HCT116 (cell line): ENCODE results near the gene RAP1B. TPM values are rescaled to one million over a fixed set of nuclear protein-coding genes. Genes with fewer than 3 reads are reported as not detected.

Source experiments
- ATAC-seq: fragments of 200-7000 bp; cut with Tn5 transposase; 2 replicates; pipeline ENCODE4 v1.9.1; 2020; ENCODE audit warnings: mild to moderate bottlenecking, moderate library complexity
- BruUV-seq: library from RNA; stranded (reverse); fragments of 400-500 nt; replicated peaks from 2 replicates; lab custom pipeline; 2021; lab: Mats Ljungman, UMichigan
- CTCF ChIA-PET: fragments of 300-600 bp; sonication (Branson Sonifier 250); formaldehyde crosslinking; loops from one replicate; lab custom pipeline; 2021; ENCODE audit warnings: antibody characterized with exemption; lab: Charles Lee
- POLR2A ChIA-PET: fragments of 300-600, 350-600 bp; sonication (Branson Sonifier 250); formaldehyde crosslinking; loops from one replicate; lab custom pipeline; 2021; ENCODE audit warnings: antibody characterized with exemption; lab: Charles Lee
- RAD21 ChIA-PET, 2 experiments: fragments of 300-600 bp; sonication (Branson Sonifier 250); formaldehyde crosslinking; loops; one replicate each; lab custom pipeline; 2023; ENCODE audit warnings: low total read pairs in 2 of 2; ENCODE audit not compliant: uncharacterized antibody in 2 of 2, unreplicated experiment in 2 of 2, low non-redundant PET in 1 of 2; lab: Charles Lee
- DNase-seq: peaks from one replicate; pipeline ENCODE4 v3.0.0-alpha.2; 2010; ENCODE audit warnings: low read depth, low spot score
- H2AFZ ChIP-seq: fragments of 200-600 bp; shearing (Covaris generic), sonication (generic); 2 replicates; pipeline ENCODE4 v1.6.1; 2017; ENCODE audit warnings: low read depth, mixed run types, mixed read lengths, antibody characterized with exemption, low read length; ENCODE audit not compliant: poor library complexity, severe bottlenecking
- H3K27ac ChIP-seq: 2 replicates; pipeline ENCODE4 v1.5.1; 2012; ENCODE audit warnings: low read depth, low read length
- H3K27me3 ChIP-seq: fragments of 200-600 bp; sonication (generic); 2 replicates; pipeline ENCODE4 v1.6.1; 2016; ENCODE audit warnings: mixed run types, low read length, mixed read lengths; ENCODE audit not compliant: insufficient read depth
- H3K36me3 ChIP-seq, 2 experiments: fragments of 200-500 bp in 1 of 2; fragments of 200-600 bp in 1 of 2; sonication (Bioruptor generic) in 1 of 2; sonication (generic) in 1 of 2; 2 replicates each; pipeline versions ENCODE4 v1.5.1 to v1.6.1; 2014 to 2016; ENCODE audit warnings: low read length in 2 of 2, inconsistent platforms in 1 of 2, mixed read lengths in 1 of 2, mixed run types in 1 of 2; ENCODE audit not compliant: insufficient read depth in 2 of 2, control insufficient read depth in 1 of 2
- H3K4me1 ChIP-seq, 2 experiments: fragments of 200-600 bp in 1 of 2; sonication (generic) in 1 of 2; 2 replicates each; pipeline versions ENCODE4 v1.5.1 to v1.6.1; 2012 to 2017; ENCODE audit warnings: low read length in 2 of 2, inconsistent platforms in 1 of 2, mild to moderate bottlenecking in 1 of 2, mixed read lengths in 1 of 2, mixed run types in 1 of 2, moderate library complexity in 1 of 2; ENCODE audit not compliant: insufficient read depth in 2 of 2, control insufficient read depth in 1 of 2
- H3K4me2 ChIP-seq: fragments of 200-600 bp; sonication (generic); 2 replicates; pipeline ENCODE4 v1.6.1; 2017; ENCODE audit warnings: mixed run types, low read length, mixed read lengths
- H3K4me3 ChIP-seq, 2 experiments: fragments of 200-600 bp in 1 of 2; sonication (generic) in 1 of 2; replicated peaks in 1 of 2; 2 replicates each; pipeline ENCODE4 v1.5.1; 2011 to 2016; ENCODE audit warnings: low read length in 2 of 2, control low read depth in 1 of 2, low read depth in 1 of 2, mild to moderate bottlenecking in 1 of 2, mixed read lengths in 1 of 2, mixed run types in 1 of 2
- H3K79me2 ChIP-seq: fragments of 200-600 bp; sonication (generic); 2 replicates; pipeline ENCODE4 v1.6.1; 2017; ENCODE audit warnings: mild to moderate bottlenecking, mixed run types, low read length, moderate library complexity, mixed read lengths; ENCODE audit not compliant: insufficient read depth
- H3K9ac ChIP-seq: fragments of 200-600 bp; sonication (generic); 2 replicates; pipeline ENCODE4 v1.6.1; 2016; ENCODE audit warnings: low read length, mixed read lengths
- H3K9me2 ChIP-seq: fragments of 200-600 bp; sonication (generic), shearing (Covaris generic); 2 replicates; pipeline ENCODE4 v1.6.1; 2017; ENCODE audit warnings: mixed run types, mild to moderate bottlenecking, moderate library complexity; ENCODE audit not compliant: insufficient read depth
- H3K9me3 ChIP-seq, 2 experiments: fragments of 200-500 bp in 1 of 2; fragments of 200-600 bp in 1 of 2; sonication (Bioruptor generic) in 1 of 2; sonication (generic) in 1 of 2; 2 replicates each; pipeline ENCODE4 v1.6.1; 2014 to 2017; ENCODE audit warnings: low read length in 2 of 2, mixed read lengths in 2 of 2, inconsistent platforms in 1 of 2, low read depth in 1 of 2, mild to moderate bottlenecking in 1 of 2, mixed run types in 1 of 2, moderate library complexity in 1 of 2; ENCODE audit not compliant: control insufficient read depth in 1 of 2, insufficient read depth in 1 of 2
- H4K20me1 ChIP-seq: fragments of 200-600 bp; sonication (generic), shearing (Covaris generic); 2 replicates; pipeline ENCODE4 v1.6.1; 2017; ENCODE audit warnings: mixed run types, mild to moderate bottlenecking, moderate library complexity; ENCODE audit not compliant: insufficient read depth
- CTCF ChIP-seq, 3 experiments: fragments of 200-600 bp in 1 of 3; sonication (generic) in 1 of 3; IDR thresholded peaks in 2 of 3; conservative IDR thresholded peaks in 1 of 3; 2 replicates each; pipeline ENCODE4 v1.5.1; 2012 to 2017; ENCODE audit warnings: low read depth in 2 of 3, low read length in 2 of 3, antibody characterized with exemption in 1 of 3, borderline replicate concordance in 1 of 3, control low read depth in 1 of 3, mild to moderate bottlenecking in 1 of 3, mixed read lengths in 1 of 3, mixed run types in 1 of 3, moderate library complexity in 1 of 3; ENCODE audit not compliant: insufficient read depth in 1 of 3
- ELF1 ChIP-seq: IDR thresholded peaks from 2 replicates; pipeline ENCODE4 v1.6.1; 2012; ENCODE audit warnings: low read depth, borderline replicate concordance
- EZH2 ChIP-seq: fragments of 200-600 bp; sonication (generic); IDR thresholded peaks from 2 replicates; pipeline ENCODE4 v1.6.1; 2017; ENCODE audit warnings: antibody characterized with exemption, mixed run types
- FOSL1 ChIP-seq: IDR thresholded peaks from 2 replicates; pipeline ENCODE4 v1.6.1; 2012; ENCODE audit warnings: low read depth
- JUND ChIP-seq: IDR thresholded peaks from 2 replicates; pipeline ENCODE4 v1.6.1; 2012
- REST ChIP-seq: IDR thresholded peaks from 2 replicates; pipeline ENCODE4 v1.6.1; 2012; ENCODE audit warnings: low read depth
- SP1 ChIP-seq: IDR thresholded peaks from 2 replicates; pipeline ENCODE4 v1.6.1; 2012; ENCODE audit warnings: low read depth
- YY1 ChIP-seq: IDR thresholded peaks from 2 replicates; pipeline ENCODE4 v1.6.1; 2011; ENCODE audit warnings: low read length, low read depth, moderate library complexity, mild to moderate bottlenecking; ENCODE audit not compliant: insufficient replicate concordance; ENCODE audit errors: extremely low read depth
- ZFX ChIP-seq: fragments of 450-650 bp; IDR thresholded peaks from 2 replicates; pipeline ENCODE4 v1.6.1; 2017
- ZNF274 ChIP-seq: fragments of 200-500 bp; sonication (Bioruptor generic); IDR thresholded peaks from 2 replicates; pipeline ENCODE4 v1.6.1; 2014; ENCODE audit warnings: mild to moderate bottlenecking, low read depth, low read length, inconsistent platforms
- intact Hi-C: fragments of 100-400 bp; cut with micrococcal nuclease; formaldehyde crosslinking; loops from 2 replicates; pipeline ENCODE4 v1.10.0; 2022
- total RNA-seq: library from RNA; stranded (reverse); gene quantifications from one replicate; pipeline ENCODE4 v1.2.1, GENCODE V29; 2021; ENCODE audit not compliant: unreplicated experiment

The RAP1B gene
- total RNA-seq, 1 experiment from 2014 or later, result 79.2 TPM

- TF ChIP-seq CTCF (IDR thresholded peaks at IDR 0.05 in 2 of 3, conservative IDR thresholded peaks at IDR 0.05 in 1 of 3; ENCODE audit: borderline replicate concordance in 1 of 3, insufficient read depth in 1 of 3, low read depth in 2 of 3, low read length in 2 of 3), result no peak
Measured at GRCh38 chr12:68601767-68602166, 8.9 kb upstream of the RAP1B start (continued).

GRCh38 chr12:68602720-68603119 lies 8.0 kb upstream of the RAP1B start:
- no peak overlapping the region for H2AFZ ChIP-seq
- H4K20me1 ChIP-seq, result no peaks in the 10 kb centered on the region
- ChIA-PET POLR2A (no interaction called here), CTCF (no interaction called here), RAD21 (no interaction called here)
- no TSS peak for BruUV-seq
- no peak for TF ChIP-seq ZNF274
- no peaks in the 10 kb centered on the region for H3K9me2 ChIP-seq
- no peaks in the 10 kb centered on the region for H3K79me2 ChIP-seq
- intact Hi-C loops, result no loop called here
- ATAC-seq (no peak), DNase-seq (no peak)
- no peaks in the 10 kb centered on the region for H3K4me1 ChIP-seq
- H3K27ac ChIP-seq, result no peak overlapping the region
- H3K9ac ChIP-seq, result no peak overlapping the region
- no peaks in the 10 kb centered on the region for H3K36me3 ChIP-seq
- no peaks in the 10 kb centered on the region for H3K9me3 ChIP-seq
- H3K4me2 ChIP-seq, result no peak overlapping the region
- H3K27me3 ChIP-seq, result no peaks in the 10 kb centered on the region
- no peak overlapping the region for H3K4me3 ChIP-seq

- BruUV-seq, result no TSS peak
- no peaks in the 10 kb centered on the region for H3K27me3 ChIP-seq
- ATAC-seq (no peak), DNase-seq (no peak)
- peak overlapping the region; percentile 47 for H2AFZ ChIP-seq
- H3K9me3 ChIP-seq, result no peaks in the 10 kb centered on the region
- peaks cover 20% of the 10 kb centered on the region for H3K79me2 ChIP-seq
- RAD21 ChIA-PET, result no interaction called here
- H3K4me3 ChIP-seq, result no peak overlapping the region
- intact Hi-C loops, result no loop called here
- peaks cover 8 to 26% of the 10 kb centered on the region in 2 experiments; a peak in 3 of 4 replicates for H3K4me1 ChIP-seq
- H3K9ac ChIP-seq, result no peak overlapping the region
- no peak overlapping the region for H3K4me2 ChIP-seq
- no peaks in the 10 kb centered on the region for H3K9me2 ChIP-seq
- peaks cover 7% of the 10 kb centered on the region; the same call in 1 of the 2 replicates for H4K20me1 ChIP-seq
- CTCF ChIA-PET, result no interaction called here
- POLR2A ChIA-PET, result no interaction called here
- H3K27ac ChIP-seq, result no peak overlapping the region
- H3K36me3 ChIP-seq, result no peaks in the 10 kb centered on the region
- no peak for TF ChIP-seq CTCF (IDR thresholded peaks at IDR 0.05 in 2 of 3, conservative IDR thresholded peaks at IDR 0.05 in 1 of 3; ENCODE audit: borderline replicate concordance in 1 of 3, insufficient read depth in 1 of 3, low read depth in 2 of 3, low read length in 2 of 3)
- no peak for TF ChIP-seq ZNF274
- TF ChIP-seq ELF1, result no peak
- no peak for TF ChIP-seq JUND
- no peak for TF ChIP-seq ZFX
- TF ChIP-seq YY1, result no peak
- TF ChIP-seq EZH2, result no peak
- TF ChIP-seq SP1, result no peak
- TF ChIP-seq REST, result no peak
- TF ChIP-seq FOSL1, result no peak
Measured at GRCh38 chr12:68608191-68608590, 2.5 kb upstream of the RAP1B start.
